H9 (cell line): ENCODE data around the gene TSSC4. TPM values are rescaled to one million over a fixed set of nuclear protein-coding genes. Genes with fewer than 3 reads are reported as not detected.

Experiments used
- DNase-seq: peaks from one replicate; pipeline ENCODE4 v3.0.0-alpha.2; 2017
- H2AFZ ChIP-seq: one replicate; pipeline ENCODE4 v1.6.1; 2013; ENCODE audit warnings: mild to moderate bottlenecking, low read length, control low read depth, moderate library complexity
- H2AK5ac ChIP-seq: 2 replicates; pipeline ENCODE4 v1.6.1; 2013; ENCODE audit warnings: low read length, control low read depth, mixed read lengths; ENCODE audit not compliant: insufficient read length
- H2BK120ac ChIP-seq: one replicate; pipeline ENCODE4 v1.6.1; 2013; ENCODE audit warnings: low read depth, mild to moderate bottlenecking, low read length, control low read depth, inconsistent platforms; ENCODE audit not compliant: poor library complexity, severe bottlenecking
- H2BK12ac ChIP-seq: 2 replicates; pipeline ENCODE4 v1.6.1; 2013; ENCODE audit warnings: low read length, control low read depth, mixed read lengths, low read depth; ENCODE audit not compliant: insufficient read length
- H2BK15ac ChIP-seq: 2 replicates; pipeline ENCODE4 v1.6.1; 2013; ENCODE audit warnings: low read depth, low read length, control low read depth
- H2BK20ac ChIP-seq: one replicate; pipeline ENCODE4 v1.6.1; 2013; ENCODE audit warnings: low read depth, mild to moderate bottlenecking, low read length, control low read depth, inconsistent platforms; ENCODE audit not compliant: poor library complexity, severe bottlenecking
- H2BK5ac ChIP-seq: 2 replicates; pipeline ENCODE4 v1.6.1; 2013; ENCODE audit warnings: low read length, control low read depth, mixed read lengths; ENCODE audit not compliant: insufficient read length
- H3K14ac ChIP-seq: 2 replicates; pipeline ENCODE4 v1.6.1; 2013; ENCODE audit warnings: low read length, control low read depth; ENCODE audit not compliant: insufficient read depth
- H3K18ac ChIP-seq: 2 replicates; pipeline ENCODE4 v1.6.1; 2013; ENCODE audit warnings: low read depth, mild to moderate bottlenecking, mixed read lengths, low read length, control low read depth; ENCODE audit not compliant: insufficient read length
- H3K23ac ChIP-seq: 2 replicates; pipeline ENCODE4 v1.6.1; 2013; ENCODE audit warnings: low read length, control low read depth, mixed read lengths, low read depth; ENCODE audit not compliant: insufficient read length
- H3K23me2 ChIP-seq: 2 replicates; pipeline ENCODE4 v1.6.1; 2013; ENCODE audit warnings: low read depth, mild to moderate bottlenecking, mixed read lengths, low read length, control low read depth; ENCODE audit not compliant: insufficient read length, poor library complexity, severe bottlenecking
- H3K27ac ChIP-seq: 2 replicates; pipeline ENCODE4 v1.5.1; 2013; ENCODE audit warnings: low read length, control low read depth, mixed read lengths, low read depth; ENCODE audit not compliant: insufficient read length
- H3K27me3 ChIP-seq: 2 replicates; pipeline ENCODE4 v1.6.1; 2013; ENCODE audit warnings: low read length, control low read depth, inconsistent platforms; ENCODE audit not compliant: insufficient read depth
- H3K4ac ChIP-seq: 2 replicates; pipeline ENCODE4 v1.6.1; 2013; ENCODE audit warnings: low read depth, mild to moderate bottlenecking, control low read depth, inconsistent platforms, low read length, moderate library complexity
- H3K4me1 ChIP-seq: 2 replicates; pipeline ENCODE4 v1.6.1; 2013; ENCODE audit warnings: low read length, control low read depth, inconsistent platforms; ENCODE audit not compliant: insufficient read depth
- H3K4me2 ChIP-seq: 2 replicates; pipeline ENCODE4 v1.6.1; 2013; ENCODE audit warnings: low read length, control low read depth, mixed read lengths; ENCODE audit not compliant: insufficient read length, insufficient read depth
- H3K56ac ChIP-seq: 2 replicates; pipeline ENCODE4 v1.6.1; 2013; ENCODE audit warnings: low read depth, mild to moderate bottlenecking, mixed read lengths, low read length, control low read depth; ENCODE audit not compliant: insufficient read length
- H3K79me1 ChIP-seq: 2 replicates; pipeline ENCODE4 v1.6.1; 2013; ENCODE audit warnings: low read depth, mild to moderate bottlenecking, moderate library complexity, low read length, control low read depth, inconsistent platforms; ENCODE audit not compliant: insufficient read depth, poor library complexity, severe bottlenecking
- H3K79me2 ChIP-seq: 2 replicates; pipeline ENCODE4 v1.6.1; 2013; ENCODE audit warnings: low read length, control low read depth, inconsistent platforms; ENCODE audit not compliant: insufficient read depth
- H3K9ac ChIP-seq: 2 replicates; pipeline ENCODE4 v1.6.1; 2013; ENCODE audit warnings: low read length, control low read depth, mixed read lengths; ENCODE audit not compliant: insufficient read length; ENCODE audit errors: extremely low read depth
- H3K9me3 ChIP-seq: one replicate; pipeline ENCODE4 v1.6.1; 2013; ENCODE audit warnings: low read depth, low read length, inconsistent platforms; ENCODE audit not compliant: control insufficient read depth
- H3T11ph ChIP-seq: one replicate; pipeline ENCODE4 v1.6.1; 2013; ENCODE audit warnings: mild to moderate bottlenecking, low read length, control low read depth, inconsistent platforms
- H4K20me1 ChIP-seq: one replicate; pipeline ENCODE4 v1.6.1; 2013; ENCODE audit not compliant: control insufficient read depth, insufficient read length, insufficient read depth
- H4K5ac ChIP-seq: 2 replicates; pipeline ENCODE4 v1.6.1; 2013; ENCODE audit warnings: low read depth, mild to moderate bottlenecking, mixed read lengths, low read length, control low read depth; ENCODE audit not compliant: insufficient read length
- H4K8ac ChIP-seq: replicated peaks from 2 replicates; pipeline ENCODE4 v1.6.1; 2013; ENCODE audit warnings: low read length, control low read depth, mixed read lengths, low read depth; ENCODE audit not compliant: insufficient read length
- H4K91ac ChIP-seq: 2 replicates; pipeline ENCODE4 v1.6.1; 2013; ENCODE audit warnings: low read depth, mild to moderate bottlenecking, moderate library complexity, mixed read lengths, low read length, control low read depth; ENCODE audit not compliant: insufficient read length
- H3K27ac Mint-ChIP-seq, 3 experiments: 2 replicates in 2 of 3; 3 replicates in 1 of 3; pipeline ENCODE4 v1.8.0; 2020 to 2021; ENCODE audit warnings: mixed read lengths in 3 of 3, mild to moderate bottlenecking in 1 of 3, moderate library complexity in 1 of 3
- H3K27me3 Mint-ChIP-seq: 2 replicates; pipeline ENCODE4 v1.8.0; 2021; ENCODE audit warnings: low read depth, mild to moderate bottlenecking, moderate library complexity, mixed read lengths
- H3K36me3 Mint-ChIP-seq, 3 experiments: 2 replicates in 2 of 3; 3 replicates in 1 of 3; pipeline ENCODE4 v1.8.0; 2020 to 2021; ENCODE audit warnings: low read depth in 3 of 3, mixed read lengths in 3 of 3; ENCODE audit not compliant: insufficient read depth in 1 of 3
- H3K4me1 Mint-ChIP-seq, 2 experiments: 2 replicates each; pipeline ENCODE4 v1.8.0; 2020; ENCODE audit warnings: mixed read lengths in 2 of 2
- H3K4me3 Mint-ChIP-seq, 2 experiments: 2 replicates in 1 of 2; 3 replicates in 1 of 2; pipeline ENCODE4 v1.8.0; 2020 to 2021; ENCODE audit warnings: mild to moderate bottlenecking in 2 of 2, mixed read lengths in 2 of 2, moderate library complexity in 1 of 2
- H3K9me3 Mint-ChIP-seq, 2 experiments: 2 replicates in 1 of 2; 3 replicates in 1 of 2; pipeline ENCODE4 v1.8.0; 2020; ENCODE audit warnings: mild to moderate bottlenecking in 2 of 2, mixed read lengths in 2 of 2, moderate library complexity in 1 of 2
- CTCF ChIP-seq: fragments of 200-600 bp; sonication (generic); conservative IDR thresholded peaks from 3 replicates; pipeline ENCODE4 v1.8.0; 2021; ENCODE audit warnings: antibody characterized with exemption, mild to moderate bottlenecking
- WGBS: extraction: QIAGEN DNeasy Blood & Tissue Kit; methylation state at CpG from one replicate; pipeline ENCODE4 v1.1.7; 2013; ENCODE audit warnings: missing lambda C conversion rate, low lambda C conversion rate, mixed read lengths; ENCODE audit not compliant: insufficient read length; ENCODE audit errors: extremely low coverage; 5-methylcytosine and 5-hydroxymethylcytosine counted together
- total RNA-seq: library from RNA; stranded (reverse); gene quantifications from 2 replicates; pipeline ENCODE4 v1.2.1, GENCODE V29; 2021

The TSSC4 gene
- total RNA-seq, 1 experiment from 2014 or later = 51.0 TPM

- H4K91ac ChIP-seq = no peak overlapping the region
- no peak overlapping the region for H4K8ac ChIP-seq
- no CpG with 5 or more reads among the region's 13 CpGs for WGBS
- H3K79me2 ChIP-seq = no peaks in the 10 kb centered on the region
- no peak overlapping the region for H3K4me2 ChIP-seq
- peaks cover 59% of the 10 kb centered on the region for H3K27me3 Mint-ChIP-seq
- H2BK12ac ChIP-seq = no peak overlapping the region
- no peaks in the 10 kb centered on the region for H3K36me3 Mint-ChIP-seq
- H3K14ac ChIP-seq = no peak overlapping the region; the same call in 1 of the 2 replicates
- no peak overlapping the region for H3K27ac Mint-ChIP-seq
- H3K9ac ChIP-seq = no peak overlapping the region
- H3K18ac ChIP-seq = no peak overlapping the region
- H3T11ph ChIP-seq = no peak overlapping the region
- no peaks in the 10 kb centered on the region for H4K20me1 ChIP-seq
- H3K4me1 ChIP-seq = no peaks in the 10 kb centered on the region
- TF ChIP-seq CTCF = no peak
- no peaks in the 10 kb centered on the region for H3K23me2 ChIP-seq
- no peak overlapping the region for H2BK120ac ChIP-seq
- no peaks in the 10 kb centered on the region for H3K4me1 Mint-ChIP-seq
- H3K9me3 Mint-ChIP-seq = no peaks in the 10 kb centered on the region
- H3K56ac ChIP-seq = no peak overlapping the region
- no peak overlapping the region for H2BK20ac ChIP-seq
- no peaks in the 10 kb centered on the region; the same call in 1 of the 2 replicates for H3K27me3 ChIP-seq
- no peak overlapping the region for H3K4me3 Mint-ChIP-seq
- no peak overlapping the region for H3K4ac ChIP-seq
- H2BK5ac ChIP-seq = no peak overlapping the region
- no peak overlapping the region for H2AFZ ChIP-seq
- H3K27ac ChIP-seq = no peak overlapping the region
- DNase-seq = no peak
- no peak overlapping the region for H4K5ac ChIP-seq
- H2BK15ac ChIP-seq = no peak overlapping the region
- no peaks in the 10 kb centered on the region for H3K79me1 ChIP-seq
- H2AK5ac ChIP-seq = no peak overlapping the region
- H3K9me3 ChIP-seq = no peaks in the 10 kb centered on the region
- no peak overlapping the region for H3K23ac ChIP-seq
These were observed 36.0 kb downstream of the TSSC4 start for GRCh38 chr11:2436521-2437031.
